Renal cortex interstitium (tissue), 11 donors: ENCODE data around the gene FGF12. TPM values are rescaled to one million over a fixed set of nuclear protein-coding genes. Genes with fewer than 3 reads are reported as not detected.
A peak's percentile ranks its signal among the peaks of the same experiment; 100 is the strongest.

ENCODE experiments used
- DNase-seq, 11 donors: peaks; one replicate each; pipeline ENCODE4 v3.0.0-alpha.2; 2013; ENCODE audit warnings: low read depth in 9 of 11, low spot score in 4 of 11; ENCODE audit errors: extremely low read depth in 1 of 11
- polyA plus RNA-seq, 3 donors: library from polyadenylated mRNA; unstranded; fragments of 120-200 nt; gene quantifications; one replicate each; pipeline ENCODE4 v1.2.1, GENCODE V29; 2013; ENCODE audit not compliant: insufficient read length in 3 of 3

FGF12 gene
- polyA plus RNA-seq, 3 donors = 6.1 to 7.3 (median 7.1) TPM

DNA sequence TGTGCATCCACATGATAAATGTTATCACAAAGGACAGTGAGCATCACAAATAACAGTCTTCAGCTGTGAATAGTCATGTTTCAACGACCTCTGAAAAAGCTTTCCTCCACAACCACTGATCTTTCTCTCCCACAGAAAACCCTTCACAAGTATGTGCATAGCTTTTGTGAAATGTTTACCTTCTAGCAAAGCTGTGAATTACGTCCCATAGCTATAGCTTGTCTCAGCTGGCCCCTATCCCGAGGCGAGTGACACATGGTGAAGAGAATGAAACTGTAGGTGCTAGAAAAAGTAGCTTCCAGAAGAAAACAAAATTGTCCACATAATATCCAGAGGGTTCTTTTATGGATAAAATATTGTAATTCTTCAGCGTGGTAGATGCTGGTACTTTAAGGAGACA, 182.0 kb downstream of the FGF12 start:
- DNase-seq = no peak

DNA sequence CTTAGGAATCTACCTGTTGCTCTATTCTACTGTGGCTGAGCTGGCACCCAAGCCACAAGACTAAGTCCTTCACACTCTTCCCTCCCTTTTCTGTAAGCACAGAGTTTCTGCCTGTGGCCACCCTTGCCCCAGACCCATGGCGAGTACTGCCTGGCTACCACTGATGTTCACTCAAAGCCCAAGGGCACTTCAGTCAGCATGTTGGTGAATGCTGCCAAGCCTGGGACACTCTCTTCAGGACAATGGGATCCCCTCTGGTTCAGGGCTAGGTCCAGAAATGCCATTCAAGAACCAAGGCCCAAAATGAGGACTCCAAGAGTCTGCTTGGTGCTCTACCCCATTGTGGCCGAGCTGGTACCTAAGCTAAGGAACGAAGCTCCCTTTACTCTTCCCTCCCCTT, 184.2 kb downstream of the FGF12 start:
- DNase-seq = no peak

DNA sequence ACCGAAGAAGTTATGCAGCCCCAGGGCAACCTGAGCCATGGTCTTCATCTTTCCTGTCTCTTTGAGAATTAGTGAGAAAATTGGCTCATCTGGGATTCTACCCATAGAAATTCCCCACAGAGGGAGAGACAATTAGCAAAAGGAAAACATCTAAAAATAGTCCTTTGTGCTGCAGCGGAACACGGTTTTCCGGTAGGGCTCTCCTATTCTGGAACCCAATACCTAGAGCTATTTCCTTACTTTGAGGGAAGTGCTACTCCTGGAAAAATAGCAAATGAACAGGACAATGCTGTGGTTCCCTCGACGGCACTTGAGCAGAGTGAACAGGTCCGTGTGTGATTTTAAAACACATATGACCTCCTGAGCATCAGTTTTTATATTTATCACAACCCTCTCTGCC, 210.5 kb downstream of the FGF12 start:
- no peak for DNase-seq

DNA sequence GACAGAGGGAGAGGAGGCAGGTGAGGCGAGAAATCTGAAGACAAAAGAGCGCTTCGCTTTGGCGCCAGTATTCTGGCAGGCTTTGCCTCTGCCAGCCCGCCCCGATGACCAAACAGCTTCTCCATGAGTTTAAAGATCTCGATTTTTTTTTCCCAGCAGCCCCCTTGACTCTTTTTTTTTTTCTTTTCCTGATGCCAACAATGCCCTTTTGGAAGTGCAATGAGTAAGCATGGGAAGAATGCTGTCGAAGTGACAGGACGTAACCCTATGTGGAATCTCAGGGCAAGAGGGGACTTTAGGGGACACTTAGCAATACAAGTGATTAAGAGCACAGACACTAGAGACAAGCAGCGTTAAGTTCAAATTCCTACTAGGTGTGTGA, 211.7 kb downstream of the FGF12 start:
- no peak for DNase-seq

DNA sequence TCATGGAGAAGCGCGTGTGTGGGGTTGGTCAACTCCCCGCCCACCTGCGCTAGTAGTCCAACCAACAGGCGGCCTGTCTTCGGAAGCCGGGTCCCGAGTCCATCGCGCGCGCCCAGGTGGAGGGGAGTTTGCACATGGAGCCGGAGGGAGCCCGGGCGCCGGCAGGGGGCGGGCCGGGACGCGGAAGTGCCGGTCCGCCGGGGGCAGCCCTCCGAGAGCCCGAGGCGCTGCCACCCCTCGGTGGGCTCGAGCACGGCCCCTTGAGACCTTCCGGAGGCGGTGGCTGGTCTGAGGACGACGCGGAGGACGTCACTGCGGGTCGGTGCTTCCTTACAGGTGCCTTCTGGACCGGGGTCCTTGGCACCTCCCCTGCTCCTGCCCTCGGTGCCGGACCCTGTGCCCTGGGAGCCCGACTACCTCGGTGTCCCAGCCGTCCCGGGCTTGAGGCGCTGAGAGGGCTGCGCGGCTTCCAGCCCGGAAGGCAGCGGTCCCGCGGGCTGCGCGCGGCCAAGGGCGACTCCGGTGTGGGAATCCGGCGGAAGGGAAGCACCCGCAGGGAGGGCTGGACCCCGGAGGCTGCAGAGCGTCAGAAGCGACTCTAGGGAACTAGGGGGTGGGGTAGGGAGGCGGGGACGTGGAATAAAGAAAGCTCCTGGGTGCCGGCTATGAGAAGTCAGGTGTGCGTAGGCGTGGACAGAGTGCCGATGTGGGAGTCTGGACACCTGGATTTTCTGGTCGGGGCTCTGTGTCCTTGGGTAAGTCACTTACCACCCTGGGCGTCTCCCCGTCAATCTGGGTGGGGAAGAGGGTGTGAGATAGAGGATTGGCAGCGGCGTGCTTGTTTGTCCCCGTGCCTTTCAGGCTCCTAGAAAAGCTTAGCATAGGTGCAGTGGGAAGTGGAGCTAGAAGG, 212.3 kb downstream of the FGF12 start:
- DNase-seq = peak in 7 of 11 donors; percentile 3 to 37 (median 20)

DNA sequence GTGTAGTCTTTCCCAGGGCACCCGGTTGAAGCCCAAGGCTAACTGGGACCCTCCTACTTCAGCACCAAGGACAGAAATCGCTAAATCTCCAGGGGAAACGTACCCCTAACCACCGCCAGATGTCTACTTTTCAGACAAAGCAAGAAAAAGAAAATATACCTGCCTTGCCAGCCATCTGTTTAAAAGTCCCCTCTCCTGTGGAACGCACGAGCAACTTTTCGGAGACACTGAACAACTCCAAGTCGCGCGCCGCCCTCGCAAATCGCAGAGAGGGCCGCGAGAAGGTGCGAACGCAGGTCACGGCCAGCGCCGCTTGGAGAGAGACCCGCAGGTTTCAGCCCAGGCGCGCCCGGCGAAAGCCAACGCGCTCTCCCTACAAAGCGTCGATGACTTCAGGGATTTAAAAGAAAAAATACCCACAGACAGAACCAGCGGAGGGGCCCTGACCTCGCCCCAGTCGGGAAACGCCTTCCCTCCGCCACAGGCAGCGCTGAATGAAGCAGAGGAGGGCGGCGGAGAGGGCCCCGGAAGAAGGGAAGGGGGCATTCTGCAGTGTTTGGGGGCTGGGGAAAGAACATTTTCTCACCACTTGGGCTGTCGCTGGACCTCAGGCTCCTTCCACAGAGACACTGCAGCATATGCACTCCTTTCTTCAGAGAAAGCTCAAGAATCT, 213.1 kb downstream of the FGF12 start:
- peak; percentile 36 to 76 (median 65) for DNase-seq

DNA sequence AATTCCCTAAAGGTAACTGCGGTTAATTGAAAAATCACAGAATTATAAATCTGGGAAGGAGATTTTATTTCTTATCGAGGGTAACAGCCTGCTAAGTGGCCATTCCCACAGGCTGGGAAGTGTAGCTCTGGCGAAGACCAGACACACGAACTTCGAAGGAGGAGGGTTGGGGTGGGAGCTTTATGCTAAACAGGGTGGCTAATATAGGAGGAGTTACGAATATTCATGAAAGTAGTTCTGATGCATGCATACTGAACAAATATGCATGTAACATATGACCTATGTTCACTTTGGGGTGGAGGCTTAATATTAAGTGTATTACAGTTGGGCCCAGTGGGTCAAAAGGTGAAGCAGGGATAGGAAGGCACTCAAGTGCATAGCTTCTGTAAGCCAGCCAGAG, 221.6 kb downstream of the FGF12 start:
- DNase-seq = no peak

DNA sequence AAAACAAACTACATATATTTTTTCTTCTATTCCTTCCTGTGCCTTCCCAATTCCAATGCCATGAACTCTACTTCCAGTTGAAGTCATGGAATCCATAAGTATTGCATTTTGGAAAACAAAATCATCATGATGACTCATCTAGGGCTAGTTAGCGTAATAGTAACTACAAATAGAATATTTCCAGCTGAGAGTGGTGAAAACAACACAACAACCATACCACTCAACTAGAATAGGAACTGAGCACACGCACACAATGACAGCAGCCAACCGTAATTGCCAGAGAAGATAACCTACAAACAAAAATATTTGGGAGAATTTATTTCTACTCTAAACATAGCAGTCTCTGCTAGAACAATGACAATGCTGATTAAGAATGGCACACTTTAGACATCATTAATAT, 225.9 kb downstream of the FGF12 start:
- DNase-seq = no peak

DNA sequence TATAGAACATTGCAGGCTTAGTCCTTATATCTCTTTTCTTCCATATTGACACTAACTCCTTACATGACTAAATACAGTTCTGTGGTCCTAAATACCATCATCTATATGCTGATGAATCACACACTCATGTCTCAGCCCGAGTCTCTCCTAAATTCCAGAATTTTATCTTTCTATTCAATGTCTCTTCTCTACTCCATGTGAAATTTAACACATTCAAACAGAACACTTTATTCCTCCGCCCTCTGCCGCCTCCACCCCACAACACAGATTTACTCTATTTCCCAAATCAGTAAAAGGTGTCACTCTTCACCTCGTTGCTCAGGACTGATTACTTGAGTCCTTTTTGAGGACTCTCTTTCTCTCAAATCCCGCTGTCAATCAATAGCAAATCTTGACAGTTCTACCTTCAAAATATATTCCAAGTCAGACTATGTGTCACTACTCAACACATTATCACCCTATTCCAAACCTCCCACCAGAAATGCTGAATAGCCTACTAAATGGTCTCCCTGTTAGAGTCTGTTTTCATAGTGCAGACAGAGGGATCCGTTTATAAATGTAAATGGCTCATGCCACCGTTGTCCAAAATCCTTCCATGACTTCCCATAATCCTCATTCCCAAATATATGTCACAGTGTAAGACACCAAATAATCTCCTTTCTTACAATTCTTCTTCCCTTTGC, 230.3 kb downstream of the FGF12 start:
- DNase-seq = no peak

DNA sequence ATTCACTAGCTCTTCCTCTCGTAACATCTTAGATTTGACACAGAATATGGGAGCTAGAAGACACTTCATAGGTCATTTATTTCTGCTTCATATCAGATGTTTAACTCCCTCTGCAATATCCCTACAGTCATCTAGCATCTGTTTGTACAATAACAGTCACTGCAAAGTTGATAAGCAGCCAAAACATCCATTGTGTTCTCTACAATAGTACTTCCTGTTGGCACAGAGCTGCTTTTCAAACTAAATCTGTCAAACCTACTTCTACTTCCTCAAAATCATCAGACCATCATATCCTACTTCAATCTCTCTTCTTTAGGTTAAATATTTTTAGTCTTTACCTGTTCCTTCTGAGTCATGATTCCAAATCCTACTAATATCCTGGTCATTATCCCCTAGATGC, 233.2 kb downstream of the FGF12 start:
- DNase-seq = peak in 1 of 11 donors; percentile 11

DNA sequence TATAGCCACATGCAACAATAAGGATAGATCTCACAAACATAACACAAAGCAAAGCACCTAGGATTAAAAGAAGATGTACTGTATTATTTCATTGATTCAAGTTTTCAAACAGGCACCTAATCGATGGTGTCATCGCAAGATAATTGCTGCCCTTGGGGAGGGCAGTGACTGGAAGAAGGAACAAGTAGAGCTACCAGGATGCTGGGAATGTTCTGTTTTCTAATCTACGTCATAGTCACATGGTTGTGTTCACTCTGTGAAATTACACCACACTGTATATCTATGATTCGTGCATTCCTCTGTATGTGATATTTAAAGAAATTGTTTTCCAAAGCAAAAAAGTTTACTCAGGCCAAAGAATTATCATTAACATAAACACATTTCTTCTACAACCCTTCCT, 236.6 kb downstream of the FGF12 start:
- no peak for DNase-seq

DNA sequence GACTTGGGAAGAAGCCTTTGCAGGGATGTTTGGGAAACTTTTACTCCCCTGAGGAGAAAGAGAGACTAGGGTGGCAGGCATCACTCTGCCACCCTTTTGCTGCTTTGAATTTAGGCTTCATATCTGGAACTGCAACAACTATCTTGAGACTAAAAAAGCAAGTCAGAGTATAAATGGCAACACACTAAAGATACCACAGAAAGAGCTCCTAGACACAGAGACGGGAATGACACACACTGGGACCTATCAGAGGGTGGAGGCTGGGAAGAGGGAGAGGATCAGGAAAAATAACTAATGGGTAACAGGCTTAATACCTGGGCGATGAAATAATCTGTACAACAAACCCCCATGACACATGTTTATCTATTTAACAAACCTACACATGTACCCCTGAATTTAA, 237.8 kb downstream of the FGF12 start:
- DNase-seq = no peak

DNA sequence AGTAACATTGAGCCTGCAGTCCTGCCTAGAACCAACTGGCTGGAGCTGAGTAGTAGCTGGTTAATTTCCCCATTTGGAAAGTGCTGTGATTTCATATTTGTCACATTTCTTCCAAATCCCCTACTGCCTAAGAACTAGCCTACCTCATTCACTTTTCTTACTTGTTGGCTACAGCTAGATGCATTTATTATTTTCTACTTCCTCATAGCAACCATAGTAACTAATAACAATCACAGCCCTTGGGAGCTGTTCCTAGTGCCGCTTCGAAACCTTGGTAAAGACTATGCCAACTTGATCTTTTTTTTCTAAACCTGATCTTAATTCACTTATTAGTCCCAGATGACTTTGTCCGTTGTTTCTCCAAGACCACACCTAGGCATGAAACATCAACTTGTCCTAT, 240.3 kb downstream of the FGF12 start:
- DNase-seq = no peak

DNA sequence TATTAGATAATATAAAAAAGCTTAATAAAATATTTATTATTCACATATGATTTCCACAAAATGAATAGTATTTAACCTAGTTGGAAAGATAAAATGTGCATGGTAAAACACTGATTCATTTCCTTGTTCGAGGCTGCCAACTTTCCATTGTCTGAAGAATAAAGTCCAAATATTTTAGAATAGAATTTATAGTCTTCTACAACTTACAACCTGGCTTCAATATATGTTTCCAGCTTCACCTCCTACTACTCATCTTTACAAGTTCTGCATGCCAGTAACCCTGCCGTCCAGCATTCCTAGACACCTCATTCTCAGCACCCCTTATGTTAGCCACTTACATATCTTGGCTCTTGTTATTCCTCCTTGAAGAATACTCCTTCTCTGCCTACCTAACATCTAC, 244.5 kb downstream of the FGF12 start:
- no peak for DNase-seq

DNA sequence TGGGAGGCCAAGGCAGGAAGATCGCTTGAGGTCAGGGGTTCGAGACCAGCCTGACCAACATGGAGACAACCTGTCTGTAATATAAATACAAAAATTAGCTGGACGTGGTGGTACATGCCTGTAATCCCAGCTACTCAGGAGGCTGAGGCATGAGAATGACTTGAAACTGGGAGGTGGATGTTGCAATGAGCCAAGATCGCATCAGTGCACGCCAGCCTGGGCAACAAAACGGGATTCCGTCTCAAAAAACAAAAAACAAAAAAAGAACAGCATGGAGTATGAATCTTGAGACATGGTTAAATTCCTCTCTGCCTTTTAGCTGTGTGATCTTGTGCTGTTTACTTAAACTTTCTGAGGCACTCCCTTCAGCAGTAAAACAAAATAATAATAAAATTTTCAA, 244.9 kb downstream of the FGF12 start:
- no peak for DNase-seq

DNA sequence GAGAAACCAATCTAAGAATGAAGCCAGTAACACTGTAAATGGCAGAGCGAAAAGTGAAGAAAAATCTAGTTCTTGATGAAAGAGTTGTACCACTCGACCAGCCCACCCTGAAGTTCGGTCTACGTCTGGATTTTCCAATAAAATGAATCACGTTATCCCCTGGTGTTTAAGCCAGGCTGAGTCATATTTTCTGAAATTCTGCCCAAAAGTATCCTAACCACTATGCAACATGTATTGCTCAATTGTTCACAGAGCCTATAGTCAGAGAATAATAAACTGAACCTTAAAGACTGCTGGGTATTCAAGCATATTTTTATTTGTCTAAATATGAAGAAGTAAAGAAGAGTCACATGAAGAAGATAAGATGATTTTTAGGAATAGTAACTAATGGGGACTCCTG, 245.7 kb downstream of the FGF12 start:
- DNase-seq = no peak

DNA sequence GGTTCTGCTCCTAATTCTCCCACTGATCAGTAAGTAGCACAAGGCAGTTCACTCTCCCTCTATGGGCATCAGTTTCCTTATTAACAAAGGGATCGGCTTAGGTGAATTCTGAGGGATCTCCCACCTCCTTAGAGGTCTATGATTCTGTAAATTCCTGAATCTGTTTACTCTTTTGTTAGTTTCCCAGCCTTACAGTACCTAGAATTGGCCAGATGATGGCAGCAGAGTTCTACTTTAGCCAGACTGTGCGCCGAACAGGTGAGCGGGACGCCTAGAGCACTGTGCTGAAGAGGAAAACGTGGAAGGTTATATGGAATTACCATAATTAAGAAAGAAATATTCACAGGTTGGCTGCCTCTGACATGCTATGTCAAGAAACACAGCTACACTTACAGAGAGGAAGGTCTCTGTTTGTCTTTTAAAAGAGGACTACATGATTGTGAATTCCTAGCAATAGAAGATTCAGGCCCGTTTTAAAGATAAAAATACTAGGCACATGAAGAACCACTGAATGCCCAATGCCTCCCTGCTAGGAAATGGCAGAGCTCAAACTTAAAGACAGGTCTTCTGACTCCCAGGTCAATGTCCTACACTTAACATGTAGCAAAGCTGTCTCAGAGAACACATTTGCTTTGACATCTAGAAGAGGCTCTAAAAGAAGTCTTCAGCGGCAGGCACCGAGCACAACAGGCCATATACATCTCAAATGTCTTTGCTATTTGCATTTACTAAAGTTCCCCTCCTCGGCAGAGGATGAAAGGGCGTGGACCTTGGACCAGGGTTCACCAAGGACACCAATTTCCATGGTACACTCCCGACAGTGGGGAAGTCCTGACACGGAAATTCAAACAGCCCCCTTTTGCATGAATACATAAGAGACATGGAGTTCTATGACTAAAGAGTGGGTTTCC, 259.9 kb downstream of the FGF12 start:
- peak; percentile 18 to 53 (median 33) for DNase-seq

DNA sequence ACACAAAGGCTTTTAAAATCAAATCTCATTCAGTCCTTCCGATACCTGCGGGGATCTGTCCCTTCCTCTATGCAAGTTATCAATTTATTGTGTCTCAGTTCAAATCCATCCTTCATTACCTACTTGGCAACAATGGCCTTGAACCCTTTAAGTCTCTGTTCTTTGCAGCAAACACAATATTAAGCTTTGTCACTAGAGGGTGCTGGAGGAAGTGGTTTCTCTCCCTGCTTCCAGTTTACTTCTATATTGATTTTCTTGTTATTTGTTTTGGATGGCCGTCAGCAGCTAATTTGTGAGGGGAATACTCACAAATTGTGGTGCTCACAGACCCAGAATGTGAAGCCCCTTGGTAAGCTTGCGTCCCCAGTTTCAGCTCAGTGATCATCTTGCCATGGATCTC, 278.3 kb downstream of the FGF12 start:
- DNase-seq = no peak
